HCT116 (cell line): ENCODE data around the gene GLIPR1. TPM values are rescaled to one million over a fixed set of nuclear protein-coding genes. Genes with fewer than 3 reads are reported as not detected.

Experiments
- ATAC-seq: fragments of 200-7000 bp; cut with Tn5 transposase; 2 replicates; pipeline ENCODE4 v1.9.1; 2020; ENCODE audit warnings: mild to moderate bottlenecking, moderate library complexity
- BruUV-seq: library from RNA; stranded (reverse); fragments of 400-500 nt; replicated peaks from 2 replicates; lab custom pipeline; 2021; lab: Mats Ljungman, UMichigan
- CTCF ChIA-PET: fragments of 300-600 bp; sonication (Branson Sonifier 250); formaldehyde crosslinking; loops from one replicate; lab custom pipeline; 2021; ENCODE audit warnings: antibody characterized with exemption; lab: Charles Lee
- POLR2A ChIA-PET: fragments of 300-600, 350-600 bp; sonication (Branson Sonifier 250); formaldehyde crosslinking; loops from one replicate; lab custom pipeline; 2021; ENCODE audit warnings: antibody characterized with exemption; lab: Charles Lee
- RAD21 ChIA-PET, 2 experiments: fragments of 300-600 bp; sonication (Branson Sonifier 250); formaldehyde crosslinking; loops; one replicate each; lab custom pipeline; 2023; ENCODE audit warnings: low total read pairs in 2 of 2; ENCODE audit not compliant: uncharacterized antibody in 2 of 2, unreplicated experiment in 2 of 2, low non-redundant PET in 1 of 2; lab: Charles Lee
- DNase-seq: peaks from one replicate; pipeline ENCODE4 v3.0.0-alpha.2; 2010; ENCODE audit warnings: low read depth, low spot score
- H2AFZ ChIP-seq: fragments of 200-600 bp; shearing (Covaris generic), sonication (generic); 2 replicates; pipeline ENCODE4 v1.6.1; 2017; ENCODE audit warnings: low read depth, mixed run types, mixed read lengths, antibody characterized with exemption, low read length; ENCODE audit not compliant: poor library complexity, severe bottlenecking
- H3K27ac ChIP-seq: 2 replicates; pipeline ENCODE4 v1.5.1; 2012; ENCODE audit warnings: low read depth, low read length
- H3K27me3 ChIP-seq: fragments of 200-600 bp; sonication (generic); 2 replicates; pipeline ENCODE4 v1.6.1; 2016; ENCODE audit warnings: mixed run types, low read length, mixed read lengths; ENCODE audit not compliant: insufficient read depth
- H3K36me3 ChIP-seq, 2 experiments: fragments of 200-500 bp in 1 of 2; fragments of 200-600 bp in 1 of 2; sonication (Bioruptor generic) in 1 of 2; sonication (generic) in 1 of 2; 2 replicates each; pipeline versions ENCODE4 v1.5.1 to v1.6.1; 2014 to 2016; ENCODE audit warnings: low read length in 2 of 2, inconsistent platforms in 1 of 2, mixed read lengths in 1 of 2, mixed run types in 1 of 2; ENCODE audit not compliant: insufficient read depth in 2 of 2, control insufficient read depth in 1 of 2
- H3K4me1 ChIP-seq, 2 experiments: fragments of 200-600 bp in 1 of 2; sonication (generic) in 1 of 2; 2 replicates each; pipeline versions ENCODE4 v1.5.1 to v1.6.1; 2012 to 2017; ENCODE audit warnings: low read length in 2 of 2, inconsistent platforms in 1 of 2, mild to moderate bottlenecking in 1 of 2, mixed read lengths in 1 of 2, mixed run types in 1 of 2, moderate library complexity in 1 of 2; ENCODE audit not compliant: insufficient read depth in 2 of 2, control insufficient read depth in 1 of 2
- H3K4me2 ChIP-seq: fragments of 200-600 bp; sonication (generic); 2 replicates; pipeline ENCODE4 v1.6.1; 2017; ENCODE audit warnings: mixed run types, low read length, mixed read lengths
- H3K4me3 ChIP-seq, 2 experiments: fragments of 200-600 bp in 1 of 2; sonication (generic) in 1 of 2; replicated peaks in 1 of 2; 2 replicates each; pipeline ENCODE4 v1.5.1; 2011 to 2016; ENCODE audit warnings: low read length in 2 of 2, control low read depth in 1 of 2, low read depth in 1 of 2, mild to moderate bottlenecking in 1 of 2, mixed read lengths in 1 of 2, mixed run types in 1 of 2
- H3K79me2 ChIP-seq: fragments of 200-600 bp; sonication (generic); 2 replicates; pipeline ENCODE4 v1.6.1; 2017; ENCODE audit warnings: mild to moderate bottlenecking, mixed run types, low read length, moderate library complexity, mixed read lengths; ENCODE audit not compliant: insufficient read depth
- H3K9ac ChIP-seq: fragments of 200-600 bp; sonication (generic); 2 replicates; pipeline ENCODE4 v1.6.1; 2016; ENCODE audit warnings: low read length, mixed read lengths
- H3K9me2 ChIP-seq: fragments of 200-600 bp; sonication (generic), shearing (Covaris generic); 2 replicates; pipeline ENCODE4 v1.6.1; 2017; ENCODE audit warnings: mixed run types, mild to moderate bottlenecking, moderate library complexity; ENCODE audit not compliant: insufficient read depth
- H3K9me3 ChIP-seq, 2 experiments: fragments of 200-500 bp in 1 of 2; fragments of 200-600 bp in 1 of 2; sonication (Bioruptor generic) in 1 of 2; sonication (generic) in 1 of 2; 2 replicates each; pipeline ENCODE4 v1.6.1; 2014 to 2017; ENCODE audit warnings: low read length in 2 of 2, mixed read lengths in 2 of 2, inconsistent platforms in 1 of 2, low read depth in 1 of 2, mild to moderate bottlenecking in 1 of 2, mixed run types in 1 of 2, moderate library complexity in 1 of 2; ENCODE audit not compliant: control insufficient read depth in 1 of 2, insufficient read depth in 1 of 2
- H4K20me1 ChIP-seq: fragments of 200-600 bp; sonication (generic), shearing (Covaris generic); 2 replicates; pipeline ENCODE4 v1.6.1; 2017; ENCODE audit warnings: mixed run types, mild to moderate bottlenecking, moderate library complexity; ENCODE audit not compliant: insufficient read depth
- CBX3 ChIP-seq: IDR thresholded peaks from 2 replicates; pipeline ENCODE4 v1.6.1; 2012; ENCODE audit warnings: low read depth
- CEBPB ChIP-seq: IDR thresholded peaks from 2 replicates; pipeline ENCODE4 v1.6.1; 2012; ENCODE audit warnings: low read depth
- EGR1 ChIP-seq: IDR thresholded peaks from 2 replicates; pipeline ENCODE4 v1.6.1; 2012; ENCODE audit warnings: low read depth
- ELF1 ChIP-seq: IDR thresholded peaks from 2 replicates; pipeline ENCODE4 v1.6.1; 2012; ENCODE audit warnings: low read depth, borderline replicate concordance
- EZH2 ChIP-seq: fragments of 200-600 bp; sonication (generic); IDR thresholded peaks from 2 replicates; pipeline ENCODE4 v1.6.1; 2017; ENCODE audit warnings: antibody characterized with exemption, mixed run types
- EZH2phosphoT487 ChIP-seq: fragments of 200-600 bp; IDR thresholded peaks from 2 replicates; pipeline ENCODE4 v1.6.1; 2018; ENCODE audit warnings: antibody characterized with exemption, borderline replicate concordance
- FOSL1 ChIP-seq: IDR thresholded peaks from 2 replicates; pipeline ENCODE4 v1.6.1; 2012; ENCODE audit warnings: low read depth
- JUND ChIP-seq: IDR thresholded peaks from 2 replicates; pipeline ENCODE4 v1.6.1; 2012
- RAD21 ChIP-seq: IDR thresholded peaks from 2 replicates; pipeline ENCODE4 v1.6.1; 2012; ENCODE audit warnings: low read depth, mild to moderate bottlenecking
- SIN3A ChIP-seq: IDR thresholded peaks from 2 replicates; pipeline ENCODE4 v1.6.1; 2012; ENCODE audit warnings: low read depth
- TCF7L2 ChIP-seq: IDR thresholded peaks from 2 replicates; pipeline ENCODE4 v1.7.0; 2011; ENCODE audit warnings: borderline replicate concordance, inconsistent platforms; ENCODE audit not compliant: insufficient read depth, insufficient read length; ENCODE audit errors: extremely low read depth
- intact Hi-C: fragments of 100-400 bp; cut with micrococcal nuclease; formaldehyde crosslinking; loops from 2 replicates; pipeline ENCODE4 v1.10.0; 2022
- total RNA-seq: library from RNA; stranded (reverse); gene quantifications from one replicate; pipeline ENCODE4 v1.2.1, GENCODE V29; 2021; ENCODE audit not compliant: unreplicated experiment
- TF ChIP-seq, protein P1 (sequence below): IDR thresholded peaks from 2 replicates; pipeline ENCODE4 v1.6.1; 2012
- TF ChIP-seq, protein P2 (sequence below): IDR thresholded peaks from 2 replicates; pipeline ENCODE4 v1.6.1; 2011; ENCODE audit warnings: mild to moderate bottlenecking, low read length, moderate library complexity; ENCODE audit not compliant: insufficient replicate concordance; ENCODE audit errors: extremely low read depth
- TF ChIP-seq, protein P3 (sequence below), 3 experiments: fragments of 200-600 bp in 1 of 3; sonication (generic) in 1 of 3; IDR thresholded peaks in 2 of 3; conservative IDR thresholded peaks in 1 of 3; 2 replicates each; pipeline ENCODE4 v1.5.1; 2012 to 2017; ENCODE audit warnings: low read depth in 2 of 3, low read length in 2 of 3, antibody characterized with exemption in 1 of 3, borderline replicate concordance in 1 of 3, control low read depth in 1 of 3, mild to moderate bottlenecking in 1 of 3, mixed read lengths in 1 of 3, mixed run types in 1 of 3, moderate library complexity in 1 of 3; ENCODE audit not compliant: insufficient read depth in 1 of 3
- TF ChIP-seq, protein P4 (sequence below): IDR thresholded peaks from 2 replicates; pipeline ENCODE4 v1.6.1; 2012

GLIPR1 gene
- total RNA-seq, 1 experiment from 2014 or later, result 0.39 TPM

DNA sequence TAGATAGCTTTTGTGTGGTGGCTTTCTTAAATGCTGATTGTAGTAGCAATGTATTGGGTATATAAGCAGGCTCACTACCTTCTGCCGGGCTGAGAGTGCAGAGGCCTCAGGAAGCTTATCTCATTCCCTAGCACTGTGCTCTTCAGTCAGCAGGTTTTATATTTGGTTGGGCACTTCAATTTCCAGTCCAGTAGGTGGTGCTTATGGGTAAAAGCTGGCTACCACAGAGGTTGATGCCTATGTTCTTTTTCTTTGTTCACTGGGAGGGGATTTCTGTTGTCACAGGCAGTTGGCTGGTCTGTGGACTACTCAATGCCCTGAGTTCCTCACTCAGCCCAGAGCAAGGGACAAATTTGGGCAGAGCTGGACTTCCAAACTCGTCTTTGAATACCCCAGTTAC lies 43.0 kb upstream of the GLIPR1 start:
- no peak overlapping the region for H3K4me3 ChIP-seq
- no peaks in the 10 kb centered on the region for H3K79me2 ChIP-seq
- H3K9ac ChIP-seq, result no peak overlapping the region
- peak; percentile 65 for ATAC-seq
- no peaks in the 10 kb centered on the region for H3K36me3 ChIP-seq
- intact Hi-C loops, result no loop called here
- H3K27ac ChIP-seq, result no peak overlapping the region
- CTCF ChIA-PET, result no interaction called here
- POLR2A ChIA-PET, result no interaction called here
- RAD21 ChIA-PET, result no interaction called here
- DNase-seq, result no peak
- no TSS peak for BruUV-seq
- H4K20me1 ChIP-seq, result no peaks in the 10 kb centered on the region
- no peak overlapping the region for H2AFZ ChIP-seq
- H3K9me3 ChIP-seq, result peaks cover 0 to 12% of the 10 kb centered on the region in 2 experiments; a peak in 2 of 4 replicates
- H3K27me3 ChIP-seq, result no peaks in the 10 kb centered on the region
- H3K4me1 ChIP-seq, result no peaks in the 10 kb centered on the region
- no peak for TF ChIP-seq FOSL1
- no peak for TF ChIP-seq TCF7L2
- TF ChIP-seq, protein P1, sequence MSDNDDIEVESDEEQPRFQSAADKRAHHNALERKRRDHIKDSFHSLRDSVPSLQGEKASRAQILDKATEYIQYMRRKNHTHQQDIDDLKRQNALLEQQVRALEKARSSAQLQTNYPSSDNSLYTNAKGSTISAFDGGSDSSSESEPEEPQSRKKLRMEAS, result no peak
- TF ChIP-seq CBX3, result no peak
- no peak for TF ChIP-seq SIN3A
- TF ChIP-seq, protein P2, sequence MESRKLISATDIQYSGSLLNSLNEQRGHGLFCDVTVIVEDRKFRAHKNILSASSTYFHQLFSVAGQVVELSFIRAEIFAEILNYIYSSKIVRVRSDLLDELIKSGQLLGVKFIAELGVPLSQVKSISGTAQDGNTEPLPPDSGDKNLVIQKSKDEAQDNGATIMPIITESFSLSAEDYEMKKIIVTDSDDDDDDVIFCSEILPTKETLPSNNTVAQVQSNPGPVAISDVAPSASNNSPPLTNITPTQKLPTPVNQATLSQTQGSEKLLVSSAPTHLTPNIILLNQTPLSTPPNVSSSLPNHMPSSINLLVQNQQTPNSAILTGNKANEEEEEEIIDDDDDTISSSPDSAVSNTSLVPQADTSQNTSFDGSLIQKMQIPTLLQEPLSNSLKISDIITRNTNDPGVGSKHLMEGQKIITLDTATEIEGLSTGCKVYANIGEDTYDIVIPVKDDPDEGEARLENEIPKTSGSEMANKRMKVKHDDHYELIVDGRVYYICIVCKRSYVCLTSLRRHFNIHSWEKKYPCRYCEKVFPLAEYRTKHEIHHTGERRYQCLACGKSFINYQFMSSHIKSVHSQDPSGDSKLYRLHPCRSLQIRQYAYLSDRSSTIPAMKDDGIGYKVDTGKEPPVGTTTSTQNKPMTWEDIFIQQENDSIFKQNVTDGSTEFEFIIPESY, result no peak
- TF ChIP-seq, protein P3, sequence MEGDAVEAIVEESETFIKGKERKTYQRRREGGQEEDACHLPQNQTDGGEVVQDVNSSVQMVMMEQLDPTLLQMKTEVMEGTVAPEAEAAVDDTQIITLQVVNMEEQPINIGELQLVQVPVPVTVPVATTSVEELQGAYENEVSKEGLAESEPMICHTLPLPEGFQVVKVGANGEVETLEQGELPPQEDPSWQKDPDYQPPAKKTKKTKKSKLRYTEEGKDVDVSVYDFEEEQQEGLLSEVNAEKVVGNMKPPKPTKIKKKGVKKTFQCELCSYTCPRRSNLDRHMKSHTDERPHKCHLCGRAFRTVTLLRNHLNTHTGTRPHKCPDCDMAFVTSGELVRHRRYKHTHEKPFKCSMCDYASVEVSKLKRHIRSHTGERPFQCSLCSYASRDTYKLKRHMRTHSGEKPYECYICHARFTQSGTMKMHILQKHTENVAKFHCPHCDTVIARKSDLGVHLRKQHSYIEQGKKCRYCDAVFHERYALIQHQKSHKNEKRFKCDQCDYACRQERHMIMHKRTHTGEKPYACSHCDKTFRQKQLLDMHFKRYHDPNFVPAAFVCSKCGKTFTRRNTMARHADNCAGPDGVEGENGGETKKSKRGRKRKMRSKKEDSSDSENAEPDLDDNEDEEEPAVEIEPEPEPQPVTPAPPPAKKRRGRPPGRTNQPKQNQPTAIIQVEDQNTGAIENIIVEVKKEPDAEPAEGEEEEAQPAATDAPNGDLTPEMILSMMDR (IDR thresholded peaks at IDR 0.05 in 2 of 3, conservative IDR thresholded peaks at IDR 0.05 in 1 of 3; ENCODE audit: borderline replicate concordance in 1 of 3, insufficient read depth in 1 of 3, low read depth in 2 of 3, low read length in 2 of 3), result peak in 1 of 3 experiments; percentile 14; a peak in 1 of 6 replicates
- TF ChIP-seq JUND, result no peak
- TF ChIP-seq EZH2phosphoT487, result no peak
- TF ChIP-seq CEBPB, result no peak
- no peak for TF ChIP-seq EZH2
- no peak for TF ChIP-seq EGR1
- TF ChIP-seq, protein P4, sequence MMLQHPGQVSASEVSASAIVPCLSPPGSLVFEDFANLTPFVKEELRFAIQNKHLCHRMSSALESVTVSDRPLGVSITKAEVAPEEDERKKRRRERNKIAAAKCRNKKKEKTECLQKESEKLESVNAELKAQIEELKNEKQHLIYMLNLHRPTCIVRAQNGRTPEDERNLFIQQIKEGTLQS, result no peak
- TF ChIP-seq RAD21, result peak; percentile 3; the same call in 1 of the 2 replicates
- TF ChIP-seq ELF1, result no peak
- H3K9me2 ChIP-seq, result no peaks in the 10 kb centered on the region
- no peak overlapping the region for H3K4me2 ChIP-seq
